ENCODE measurements around the gene ANKRD65. TPM values are rescaled to one million over a fixed set of nuclear protein-coding genes. Genes with fewer than 3 reads are reported as not detected.

The ANKRD65 gene
- total RNA-seq, 4 donors from 2014 or later, result 13.8 to 32.6 (median 19.4) TPM

DNA sequence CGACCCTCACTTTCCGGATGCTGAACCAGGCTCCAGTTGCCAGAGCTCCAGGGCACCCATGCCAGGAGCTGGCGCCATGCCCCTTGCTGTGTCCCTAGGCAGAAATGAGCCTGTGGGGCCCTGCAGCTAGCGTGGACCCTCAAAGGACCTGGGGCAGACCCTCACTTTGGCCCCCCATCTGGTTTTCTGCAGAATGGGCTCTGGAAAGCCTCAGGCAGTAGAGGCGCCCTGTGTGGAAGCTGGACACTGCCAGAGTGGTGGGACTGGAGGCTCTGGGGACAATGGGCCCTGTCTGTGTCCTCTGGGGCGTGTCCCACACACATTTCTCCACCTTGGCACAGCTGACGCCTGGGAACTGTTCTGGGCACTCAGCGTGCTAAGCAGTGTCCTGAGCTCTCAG, 39.8 kb downstream of the ANKRD65 start:
- 56 to 76% methylated on average over 3 to 8 of the region's 8 CpGs for WGBS, 2 donors
- H3K4me3 ChIP-seq, result no peak overlapping the region

DNA sequence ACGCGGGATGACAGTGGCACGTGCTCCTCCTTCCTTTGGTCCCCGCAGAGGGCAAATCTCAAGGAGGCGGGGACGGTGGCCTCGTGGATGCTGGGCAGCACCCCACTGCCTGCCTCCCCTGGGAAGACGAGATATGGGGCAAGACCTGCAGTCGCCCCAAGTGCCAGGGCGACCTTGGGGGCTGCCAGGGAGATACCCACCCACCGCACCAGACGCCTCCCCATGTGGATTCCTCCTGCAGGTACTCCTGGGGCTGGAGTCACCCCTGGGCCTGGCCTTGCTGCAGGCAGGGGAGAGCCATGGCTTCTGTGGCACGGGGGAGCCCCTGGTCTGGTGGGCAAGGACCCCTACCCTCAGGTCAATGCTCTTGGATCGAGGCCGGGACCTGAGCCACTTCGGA, 40.2 kb downstream of the ANKRD65 start:
- Histone ChIP-seq H3K27me3 (no peaks in the 10 kb centered on the region), H3K4me3 (no peak overlapping the region), H3K36me3 (peaks cover 0 to 40% (median 3%) of the 10 kb centered on the region in 3 donors), H3K9me3 (no peaks in the 10 kb centered on the region), H3K27ac (no peak overlapping the region), H3K4me1 (peaks cover 0 to 5% (median 3%) of the 10 kb centered on the region in 4 donors)
- no peak for DNase-seq (ENCODE audit: low spot score in 2 of 2)
- TF ChIP-seq POLR2A (IDR thresholded peaks at IDR 0.05) (no peak), EP300 (IDR thresholded peaks at IDR 0.05) (no peak), CTCF (IDR thresholded peaks at IDR 0.05) (no peak)
- WGBS, 2 donors, result 89 to 91% methylated on average over 9 to 16 of the region's 16 CpGs

More for the DNA sequence above, 39.8 kb downstream of the ANKRD65 start:
- no peak for DNase-seq (ENCODE audit: low spot score in 2 of 2)
- H3K9me3 ChIP-seq, result no peaks in the 10 kb centered on the region
- peaks cover 0 to under 1% (median 0%) of the 10 kb centered on the region in 4 donors for H3K4me1 ChIP-seq
- H3K27me3 ChIP-seq, result no peaks in the 10 kb centered on the region
- no peak for TF ChIP-seq CTCF (IDR thresholded peaks at IDR 0.05)
- H3K27ac ChIP-seq, result no peak overlapping the region
- peaks cover under 1 to 44% (median 7%) of the 10 kb centered on the region in 3 donors for H3K36me3 ChIP-seq

DNA sequence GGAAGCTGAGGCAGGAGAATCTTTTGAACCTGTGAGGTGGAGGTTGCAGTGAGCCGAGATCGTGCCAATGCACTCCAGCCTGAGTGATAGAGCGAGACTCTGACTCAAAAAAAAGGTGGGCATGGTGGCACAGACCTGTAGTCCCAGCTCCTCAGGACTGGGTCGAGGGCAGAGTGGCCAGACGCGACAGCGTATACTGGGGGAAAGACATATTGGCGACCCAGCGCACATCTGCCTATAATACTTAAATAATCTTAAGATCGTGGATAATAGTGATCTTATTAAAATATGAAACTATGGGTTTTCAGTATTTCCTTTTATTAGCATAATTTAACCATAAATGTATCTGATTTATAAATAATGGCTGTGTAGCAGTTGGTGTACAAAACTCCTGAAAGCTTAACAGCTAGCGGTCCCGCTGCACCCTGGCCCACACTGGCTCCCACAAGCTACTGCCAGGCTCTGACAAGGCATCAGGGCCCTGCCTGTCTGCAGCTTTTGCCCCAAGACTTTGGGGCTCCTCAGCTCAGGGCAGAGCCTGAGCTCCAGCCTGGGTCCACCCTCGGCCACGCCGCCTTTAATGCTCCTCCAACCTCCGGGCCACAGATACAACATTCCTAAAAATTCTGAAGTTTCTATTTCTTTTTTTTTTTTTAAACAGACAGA, 43.4 kb downstream of the ANKRD65 start:
- H3K36me3 ChIP-seq, result peaks cover 0 to 25% (median 7%) of the 10 kb centered on the region in 3 donors
- no peak for DNase-seq (ENCODE audit: low spot score in 2 of 2)
- no peak overlapping the region for H3K27ac ChIP-seq
- H3K4me3 ChIP-seq, result no peak overlapping the region
- TF ChIP-seq EP300 (IDR thresholded peaks at IDR 0.05) (no peak), POLR2A (IDR thresholded peaks at IDR 0.05) (no peak), CTCF (IDR thresholded peaks at IDR 0.05) (no peak)
- H3K27me3 ChIP-seq, result no peaks in the 10 kb centered on the region
- WGBS, 2 donors, result 91 to 93% methylated on average over 16 of the region's 16 CpGs
- H3K9me3 ChIP-seq, result no peaks in the 10 kb centered on the region
- H3K4me1 ChIP-seq, result peaks cover 0 to 27% (median 20%) of the 10 kb centered on the region in 4 donors

- H3K27ac ChIP-seq, result peak overlapping the region in 1 of 4 donors; percentile 96
- TF ChIP-seq POLR2A (IDR thresholded peaks at IDR 0.05), result no peak
- TF ChIP-seq CTCF (IDR thresholded peaks at IDR 0.05), result no peak
- TF ChIP-seq EP300 (IDR thresholded peaks at IDR 0.05), result no peak
- DNase-seq (ENCODE audit: low spot score in 2 of 2), result no peak
- peaks cover 0 to 30% (median 7%) of the 10 kb centered on the region in 3 donors for H3K36me3 ChIP-seq
- H3K27me3 ChIP-seq, result no peaks in the 10 kb centered on the region
- WGBS, 2 donors, result 85 to 89% methylated on average over 10 of the region's 10 CpGs
- peaks cover 0 to 37% (median 24%) of the 10 kb centered on the region in 4 donors for H3K4me1 ChIP-seq
- H3K9me3 ChIP-seq, result no peaks in the 10 kb centered on the region
- H3K4me3 ChIP-seq, result no peak overlapping the region
These were observed 44.4 kb downstream of the ANKRD65 start for GRCh38 chr1:1376551-1377226.
